Suprapubic skin (tissue), 4 donors: ENCODE results near the gene SOX8. TPM values are rescaled to one million over a fixed set of nuclear protein-coding genes. Genes with fewer than 3 reads are reported as not detected.

Source experiments
- DNase-seq, 2 donors: peaks; one replicate each; pipeline ENCODE4 v3.0.0-alpha.2; 2019; ENCODE audit warnings: low spot score in 2 of 2
- H3K27ac ChIP-seq: fragments of 200-600 bp; sonication (generic); one replicate; pipeline ENCODE4 v1.5.1; 2019
- H3K27me3 ChIP-seq: fragments of 200-600 bp; sonication (generic); one replicate; pipeline ENCODE4 v1.5.1; 2019
- H3K36me3 ChIP-seq: fragments of 200-600 bp; sonication (generic); one replicate; pipeline ENCODE4 v1.5.1; 2019
- H3K4me1 ChIP-seq: fragments of 200-600 bp; sonication (generic); one replicate; pipeline ENCODE4 v1.5.1; 2019
- H3K4me3 ChIP-seq: fragments of 200-600 bp; sonication (generic); one replicate; pipeline ENCODE4 v1.5.1; 2019; ENCODE audit warnings: mild to moderate bottlenecking
- H3K9me3 ChIP-seq: fragments of 200-600 bp; sonication (generic); one replicate; pipeline ENCODE4 v1.5.1; 2019
- CTCF ChIP-seq, 2 donors: fragments of 200-600 bp in 1 of 2; fragments of 450-650 bp in 1 of 2; sonication (generic) in 1 of 2; IDR thresholded peaks; one replicate each; pipeline ENCODE4 v1.5.1; 2016 to 2019; ENCODE audit warnings: antibody characterized with exemption in 2 of 2, mild to moderate bottlenecking in 1 of 2, moderate library complexity in 1 of 2
- EP300 ChIP-seq: sonication (generic); formaldehyde crosslinking; IDR thresholded peaks from one replicate; pipeline ENCODE4 v1.6.1; 2017; ENCODE audit warnings: antibody characterized with exemption
- POLR2A ChIP-seq, 2 donors: fragments of 450-650 bp; IDR thresholded peaks; one replicate each; pipeline ENCODE4 v1.6.1; 2017; ENCODE audit warnings: antibody characterized with exemption in 2 of 2, mild to moderate bottlenecking in 2 of 2, moderate library complexity in 2 of 2
- POLR2AphosphoS5 ChIP-seq, 3 donors: sonication (generic); formaldehyde crosslinking; IDR thresholded peaks; one replicate each; pipeline ENCODE4 v1.6.1; 2017; ENCODE audit warnings: antibody characterized with exemption in 3 of 3
- WGBS: methylation state at CpG from one replicate; pipeline ENCODE4 v1.1.5; 2018; 5-methylcytosine and 5-hydroxymethylcytosine counted together
- total RNA-seq, 4 donors: library from RNA; depleted of rRNA; stranded (reverse); fragments of >200 nt; gene quantifications; one replicate each; pipeline ENCODE4 v1.1.0, GENCODE V29; 2016

Gene SOX8
- total RNA-seq, 4 donors from 2014 or later: 4.0 to 12.2 (median 7.3) TPM

- peaks cover 12% of the 10 kb centered on the region for H3K4me1 ChIP-seq
- no peaks in the 10 kb centered on the region for H3K9me3 ChIP-seq
- H3K36me3 ChIP-seq: no peaks in the 10 kb centered on the region
- H3K4me3 ChIP-seq: no peak overlapping the region
- 98% methylated on average over 9 of the region's 22 CpGs for WGBS
- no peak for TF ChIP-seq CTCF (IDR thresholded peaks at IDR 0.05)
- no peak for TF ChIP-seq EP300
- TF ChIP-seq POLR2A (IDR thresholded peaks at IDR 0.05): no peak
- TF ChIP-seq POLR2AphosphoS5 (IDR thresholded peaks at IDR 0.05): no peak
- DNase-seq: no peak
- H3K27ac ChIP-seq: no peak overlapping the region
- H3K27me3 ChIP-seq: peaks cover 58% of the 10 kb centered on the region
Observed at GRCh38 chr16:1014771-1015495, 33.4 kb downstream of the SOX8 start.

- Histone ChIP-seq H3K27me3 (peaks cover 58% of the 10 kb centered on the region), H3K4me1 (peaks cover 20% of the 10 kb centered on the region), H3K4me3 (peak overlapping the region; percentile 38), H3K36me3 (no peaks in the 10 kb centered on the region), H3K9me3 (no peaks in the 10 kb centered on the region), H3K27ac (peak overlapping the region; percentile 47)
- no peak for DNase-seq
- WGBS: 78% methylated on average over 12 of the region's 15 CpGs
- TF ChIP-seq CTCF (IDR thresholded peaks at IDR 0.05) (no peak), POLR2A (IDR thresholded peaks at IDR 0.05) (no peak), POLR2AphosphoS5 (IDR thresholded peaks at IDR 0.05) (no peak), EP300 (no peak)
Observed at GRCh38 chr16:1018447-1019198, 37.1 kb downstream of the SOX8 start.

GRCh38 chr16:1019231-1020090 lies 37.9 kb downstream of the SOX8 start:
- Histone ChIP-seq H3K4me3 (peak overlapping the region; percentile 38), H3K27ac (peak overlapping the region; percentile 47), H3K27me3 (peaks cover 66% of the 10 kb centered on the region)

GRCh38 chr16:1020091-1020399 lies 38.5 kb downstream of the SOX8 start:
- no peak for DNase-seq
- Histone ChIP-seq H3K4me1 (peaks cover 20% of the 10 kb centered on the region), H3K9me3 (no peaks in the 10 kb centered on the region), H3K27ac (no peak overlapping the region), H3K4me3 (peak overlapping the region; percentile 38), H3K27me3 (peaks cover 70% of the 10 kb centered on the region), H3K36me3 (no peaks in the 10 kb centered on the region)
- 40% methylated on average over 2 of the region's 11 CpGs for WGBS
- no peak for TF ChIP-seq EP300
- no peak for TF ChIP-seq CTCF (IDR thresholded peaks at IDR 0.05)
- TF ChIP-seq POLR2A (IDR thresholded peaks at IDR 0.05): no peak
- TF ChIP-seq POLR2AphosphoS5 (IDR thresholded peaks at IDR 0.05): no peak

More at GRCh38 chr16:1019231-1020090, 37.9 kb downstream of the SOX8 start:
- Histone ChIP-seq H3K9me3 (no peaks in the 10 kb centered on the region), H3K4me1 (peaks cover 20% of the 10 kb centered on the region), H3K36me3 (no peaks in the 10 kb centered on the region)
- no peak for TF ChIP-seq POLR2A (IDR thresholded peaks at IDR 0.05)
- no peak for TF ChIP-seq CTCF (IDR thresholded peaks at IDR 0.05)
- TF ChIP-seq EP300: no peak
- no peak for TF ChIP-seq POLR2AphosphoS5 (IDR thresholded peaks at IDR 0.05)
- DNase-seq: no peak
- 23% methylated on average over 39 of the region's 66 CpGs for WGBS
